Bone marrow (tissue), 2 donors: ENCODE results near the gene TENT5A.
"Not testable (repeated sequence)": the region's sequence is repeated elsewhere in the genome, so short reads cannot be mapped to it uniquely, and the experiment has no call there.

Experiments used
- DNase-seq, 2 donors: peaks; one replicate each; lab custom pipeline; 2025; lab: John Stamatoyannopoulos, UW

TENT5A gene

GRCh38 chr6:81752084-81752920, at the start of gene TENT5A:
Gene TENT5A, minus strand, starts transcription at chr6:81752681. Its CDS starts 540 bp downstream, at chr6:81752141.
- DNase-seq, result peak; percentile 82 to 93

GRCh38 chr6:81801489-81801888, 49.0 kb upstream of the TENT5A start:
- no peak for DNase-seq

GRCh38 chr6:81800666-81801065, 48.2 kb upstream of the TENT5A start:
- DNase-seq, result no peak

- no peak for DNase-seq
These were observed 46.8 kb upstream of the TENT5A start for GRCh38 chr6:81799323-81799722.

GRCh38 chr6:81797591-81797990, 45.1 kb upstream of the TENT5A start:
- DNase-seq, result no peak

- DNase-seq, result no peak
These were observed 43.4 kb upstream of the TENT5A start for GRCh38 chr6:81795890-81796289.

- DNase-seq, result no peak
These were observed 41.5 kb upstream of the TENT5A start for GRCh38 chr6:81793821-81794475.

- no peak for DNase-seq
These were observed 40.3 kb upstream of the TENT5A start for GRCh38 chr6:81792826-81793225.

- no peak for DNase-seq
These were observed 39.3 kb upstream of the TENT5A start for GRCh38 chr6:81791756-81792155.

- DNase-seq, result no peak
These were observed 37.6 kb upstream of the TENT5A start for GRCh38 chr6:81790034-81790433.

- DNase-seq, result no peak
These were observed 36.8 kb upstream of the TENT5A start for GRCh38 chr6:81789291-81789690.

GRCh38 chr6:81788748-81789147, 36.3 kb upstream of the TENT5A start:
- no peak for DNase-seq

- no peak for DNase-seq
These were observed 35.0 kb upstream of the TENT5A start for GRCh38 chr6:81787313-81788068.

- DNase-seq, result no peak
These were observed 33.7 kb upstream of the TENT5A start for GRCh38 chr6:81786150-81786549.

- no peak for DNase-seq
These were observed 32.9 kb upstream of the TENT5A start for GRCh38 chr6:81785377-81785776.

GRCh38 chr6:81783893-81784292, 31.4 kb upstream of the TENT5A start:
- no peak for DNase-seq

GRCh38 chr6:81781624-81782023, 29.1 kb upstream of the TENT5A start:
- no peak for DNase-seq

GRCh38 chr6:81777586-81778268, 25.2 kb upstream of the TENT5A start:
- DNase-seq, result no peak

GRCh38 chr6:81776219-81776618, 23.7 kb upstream of the TENT5A start:
- not testable (repeated sequence) for DNase-seq

GRCh38 chr6:81774542-81774941, 22.1 kb upstream of the TENT5A start:
- DNase-seq, result no peak

- no peak for DNase-seq
These were observed 21.4 kb upstream of the TENT5A start for GRCh38 chr6:81773887-81774286.

GRCh38 chr6:81772741-81773140, 20.3 kb upstream of the TENT5A start:
- DNase-seq, result peak in 1 of 2 donors; percentile 91
